K562 treated with DMSO at 1 percent for 24 hours (cell line): ENCODE results near the gene DTNB. TPM values are rescaled to one million over a fixed set of nuclear protein-coding genes. Genes with fewer than 3 reads are reported as not detected.

Experiments
- total RNA-seq: library from RNA; unstranded; fragments of 300-600 nt; gene quantifications from 2 replicates; pipeline ENCODE4 v1.2.3, GENCODE V29; 2022; ENCODE audit warnings: low read depth; ENCODE audit not compliant: insufficient read depth

Gene DTNB
- 0.35 and 0.90 TPM in 2 replicates for total RNA-seq

DNA sequence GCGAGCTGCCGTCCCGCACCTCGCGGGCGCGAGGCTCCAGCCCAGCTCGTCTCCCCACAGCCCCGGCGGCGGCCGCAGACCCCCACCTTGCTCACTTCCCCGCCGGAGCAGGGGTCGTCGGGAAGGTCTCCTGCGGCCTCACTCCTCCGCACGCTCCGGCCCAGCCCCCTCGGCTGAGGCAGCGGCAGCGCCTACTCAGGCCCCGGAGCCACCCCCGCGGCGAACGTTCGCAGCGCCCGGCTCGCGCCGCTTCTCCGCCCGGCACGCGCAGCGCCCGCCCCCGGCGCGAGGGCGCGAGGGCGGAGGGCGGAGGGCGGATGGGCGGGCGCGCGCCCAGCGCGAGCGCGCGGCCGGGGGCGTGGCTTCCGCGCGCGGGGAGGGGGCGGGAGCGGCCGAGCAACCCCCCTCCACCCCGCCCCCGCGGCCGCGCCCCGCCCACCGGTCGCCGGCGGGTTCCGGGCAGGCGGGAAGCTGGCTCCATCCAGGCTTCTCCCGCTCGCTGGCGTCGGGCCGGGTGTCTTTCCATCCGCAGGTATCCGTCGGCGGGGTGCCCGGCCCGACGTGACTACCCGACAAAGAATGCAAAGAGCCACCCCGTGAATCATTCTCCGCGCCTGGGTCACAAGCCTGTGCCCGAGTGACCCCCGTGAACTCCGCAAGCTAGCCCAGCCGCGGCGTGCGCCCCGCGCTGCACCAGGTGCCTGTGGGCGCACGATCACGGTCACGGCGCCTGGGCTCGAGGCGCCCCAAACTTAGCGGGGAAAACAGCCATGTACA lies at the start of gene DTNB:
DTNB (minus strand) TSS at position 278 of the 777 bp plus-strand sequence. CDS start 20,917 bp downstream, outside the sequence.

GRCh38 chr2:25341753-25342371 lies 331.5 kb downstream of the DTNB start, which contains the start of gene DNMT3A:
Gene DNMT3A, minus strand, starts transcription at chr2:25341925. Its CDS starts 27,941 bp downstream, at chr2:25313984.

Other genes with a start within 250 kb of the DTNB start
- gene ASXL2, start 204.9 kb upstream of the DTNB start, total RNA-seq = 7.4 and 8.2 TPM in 2 replicates